ENCODE measurements around the gene SYNE2.
A peak's percentile ranks its signal among the peaks of the same experiment; 100 is the strongest.

SYNE2 gene

DNA sequence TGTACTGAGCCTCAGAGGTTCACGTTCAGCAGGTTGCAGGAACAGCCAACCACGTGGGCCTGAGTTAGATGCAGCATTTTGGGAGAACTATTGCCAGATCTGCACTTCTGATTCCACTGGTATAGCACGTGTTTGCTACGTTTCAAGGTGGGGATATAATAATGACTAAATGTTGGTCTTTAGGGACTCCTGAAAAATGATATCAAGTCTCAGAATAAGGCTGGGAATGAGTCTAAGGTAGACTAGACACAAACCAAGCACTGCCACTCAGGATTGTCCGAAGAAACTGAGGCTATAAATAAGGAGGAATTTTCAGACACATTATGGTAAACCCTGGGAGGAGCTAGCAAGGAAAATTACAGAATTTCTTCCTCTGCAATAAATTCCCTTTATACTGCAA, 343.3 kb downstream of the SYNE2 start:
- peaks cover 20% of the 10 kb centered on the region for H3K4me1 ChIP-seq (ENCODE audit: control insufficient read depth, insufficient read depth, low read length)
- H3K9ac ChIP-seq (ENCODE audit: low read depth, low read length) = no peak overlapping the region

DNA sequence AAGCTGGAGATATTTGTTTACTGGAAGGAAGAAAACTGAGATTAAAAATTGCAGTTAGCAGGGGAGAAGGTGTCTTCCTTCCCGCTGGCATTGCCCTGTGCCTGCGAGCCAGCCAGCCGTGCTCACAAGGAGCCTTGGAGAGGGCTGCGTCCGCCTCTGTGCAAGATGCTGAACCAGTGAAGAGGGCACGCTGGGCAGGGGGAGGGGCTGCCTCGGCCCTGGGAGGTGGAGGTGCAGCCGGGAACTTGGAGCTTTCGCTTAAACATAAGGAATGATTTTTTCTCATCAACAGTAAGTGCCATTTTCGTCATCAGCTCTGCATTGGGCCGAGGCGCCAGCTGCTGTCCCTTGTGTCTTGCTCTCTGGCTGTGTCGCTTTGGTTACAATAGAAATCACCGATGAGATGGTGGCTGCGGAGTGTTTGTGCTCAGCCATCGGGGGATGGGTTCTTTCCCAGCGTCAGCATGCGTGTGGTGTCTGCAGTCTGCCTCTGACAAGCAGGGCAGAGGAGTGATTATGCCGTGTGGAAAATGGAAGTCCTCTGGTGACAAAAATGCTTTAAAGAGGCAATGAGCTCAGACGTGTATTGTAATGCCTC, 344.1 kb downstream of the SYNE2 start:
- no peaks in the 10 kb centered on the region for H3K27me3 ChIP-seq (ENCODE audit: control insufficient read depth, insufficient read depth, low read length)
- H3K9ac ChIP-seq (ENCODE audit: low read depth, low read length) = no peak overlapping the region
- H3K9me3 ChIP-seq (ENCODE audit: control insufficient read depth, insufficient read depth, low read length) = no peaks in the 10 kb centered on the region
- peak overlapping the region; percentile 53 for H3K4me3 ChIP-seq (ENCODE audit: low read depth, low read length)
- peaks cover 20% of the 10 kb centered on the region for H3K4me1 ChIP-seq (ENCODE audit: control insufficient read depth, insufficient read depth, low read length)
- H3K36me3 ChIP-seq (ENCODE audit: control insufficient read depth, insufficient read depth, low read length) = no peaks in the 10 kb centered on the region

More for the DNA sequence above, 343.3 kb downstream of the SYNE2 start:
- Histone ChIP-seq H3K4me3 (ENCODE audit: low read depth, low read length) (no peak overlapping the region), H3K36me3 (ENCODE audit: control insufficient read depth, insufficient read depth, low read length) (no peaks in the 10 kb centered on the region), H3K9me3 (ENCODE audit: control insufficient read depth, insufficient read depth, low read length) (no peaks in the 10 kb centered on the region), H3K27me3 (ENCODE audit: control insufficient read depth, insufficient read depth, low read length) (no peaks in the 10 kb centered on the region)

DNA sequence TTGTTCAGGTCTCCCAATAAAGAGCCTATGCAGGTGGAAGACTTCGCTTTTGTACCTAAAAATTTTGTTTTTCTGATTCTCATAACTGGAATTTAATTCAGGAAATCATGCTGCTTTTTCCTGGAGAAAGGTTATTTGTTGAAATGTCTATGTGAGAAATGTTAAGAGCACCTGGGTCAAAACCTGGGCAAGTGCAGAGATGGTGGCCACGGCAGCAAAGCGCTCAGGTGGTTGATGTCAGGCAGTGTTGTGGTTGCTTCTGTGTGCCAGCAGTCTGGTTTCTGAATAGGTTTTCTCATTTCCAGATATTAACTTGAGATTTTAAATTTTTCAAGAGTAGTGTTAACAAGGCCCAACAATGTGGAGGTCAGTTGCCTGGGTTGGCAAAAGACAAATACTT, 345.2 kb downstream of the SYNE2 start:
- Histone ChIP-seq H3K4me1 (ENCODE audit: control insufficient read depth, insufficient read depth, low read length) (peaks cover 15% of the 10 kb centered on the region), H3K9me3 (ENCODE audit: control insufficient read depth, insufficient read depth, low read length) (no peaks in the 10 kb centered on the region), H3K9ac (ENCODE audit: low read depth, low read length) (no peak overlapping the region), H3K36me3 (ENCODE audit: control insufficient read depth, insufficient read depth, low read length) (no peaks in the 10 kb centered on the region), H3K4me3 (ENCODE audit: low read depth, low read length) (no peak overlapping the region), H3K27me3 (ENCODE audit: control insufficient read depth, insufficient read depth, low read length) (no peaks in the 10 kb centered on the region)

DNA sequence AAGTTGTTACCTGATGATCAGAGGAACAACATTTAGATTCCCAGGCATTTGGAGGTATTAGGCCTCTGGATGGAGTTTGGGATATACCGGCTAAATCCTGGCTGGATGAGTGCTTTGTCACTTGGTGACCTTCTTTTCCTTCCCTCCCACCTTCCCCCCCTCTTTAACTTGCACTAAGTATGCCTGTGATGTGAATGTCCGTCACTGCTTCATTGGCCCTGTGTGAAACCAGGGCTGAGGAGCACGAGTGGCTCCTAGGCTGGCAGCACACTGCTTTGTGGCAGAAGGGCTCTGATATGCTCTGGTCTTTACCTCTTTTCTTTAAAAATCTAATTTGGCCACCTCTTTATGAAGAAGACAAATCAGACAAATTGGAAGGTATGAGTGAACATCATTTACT, 345.7 kb downstream of the SYNE2 start:
- Histone ChIP-seq H3K27me3 (ENCODE audit: control insufficient read depth, insufficient read depth, low read length) (no peaks in the 10 kb centered on the region), H3K9me3 (ENCODE audit: control insufficient read depth, insufficient read depth, low read length) (no peaks in the 10 kb centered on the region), H3K36me3 (ENCODE audit: control insufficient read depth, insufficient read depth, low read length) (no peaks in the 10 kb centered on the region), H3K4me1 (ENCODE audit: control insufficient read depth, insufficient read depth, low read length) (peaks cover 14% of the 10 kb centered on the region), H3K9ac (ENCODE audit: low read depth, low read length) (no peak overlapping the region), H3K4me3 (ENCODE audit: low read depth, low read length) (no peak overlapping the region)

DNA sequence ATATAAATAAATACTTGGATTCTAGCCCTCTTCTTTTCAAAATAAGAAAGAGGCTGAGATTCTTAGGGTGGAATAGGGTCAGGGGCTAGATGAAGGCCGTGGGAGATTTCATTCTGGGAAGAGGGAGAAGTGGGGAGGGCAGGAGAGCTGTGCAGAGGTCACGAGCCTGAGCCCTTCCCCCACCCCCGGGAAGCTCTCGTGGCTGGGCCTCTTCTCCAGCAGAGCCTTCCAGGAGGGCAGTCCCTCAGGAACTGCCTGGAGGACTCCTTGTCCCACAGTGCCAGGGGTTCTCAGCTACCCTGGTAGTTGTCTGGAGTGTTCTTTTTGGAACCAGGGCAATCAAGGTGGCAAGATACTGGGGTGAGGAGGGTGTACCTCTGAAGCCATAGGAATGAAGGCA, 347.4 kb downstream of the SYNE2 start:
- no peaks in the 10 kb centered on the region for H3K9me3 ChIP-seq (ENCODE audit: control insufficient read depth, insufficient read depth, low read length)
- H3K36me3 ChIP-seq (ENCODE audit: control insufficient read depth, insufficient read depth, low read length) = no peaks in the 10 kb centered on the region
- H3K9ac ChIP-seq (ENCODE audit: low read depth, low read length) = no peak overlapping the region
- no peaks in the 10 kb centered on the region for H3K27me3 ChIP-seq (ENCODE audit: control insufficient read depth, insufficient read depth, low read length)
- H3K4me1 ChIP-seq (ENCODE audit: control insufficient read depth, insufficient read depth, low read length) = peaks cover 12% of the 10 kb centered on the region
- no peak overlapping the region for H3K4me3 ChIP-seq (ENCODE audit: low read depth, low read length)

DNA sequence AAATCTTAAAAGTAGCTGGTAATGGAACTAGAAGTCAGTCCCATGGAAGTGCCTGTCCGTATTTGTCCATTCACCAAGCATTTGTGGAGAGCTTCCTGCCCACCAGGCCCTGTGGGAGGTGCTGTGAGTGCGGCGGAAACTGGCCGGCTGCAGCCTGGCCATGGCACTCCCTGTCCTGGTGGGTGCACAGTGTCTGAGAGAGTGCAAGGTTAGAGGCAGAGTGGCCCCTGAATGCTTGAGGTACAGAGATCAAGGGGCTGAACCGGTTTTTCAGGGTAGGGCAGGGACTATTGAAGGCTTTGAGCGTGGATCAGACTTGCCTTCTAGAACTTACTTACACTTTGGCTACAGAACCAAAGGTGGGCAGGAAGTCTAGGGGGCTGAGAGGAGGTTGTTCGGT, 348.5 kb downstream of the SYNE2 start:
- Histone ChIP-seq H3K4me3 (ENCODE audit: low read depth, low read length) (no peak overlapping the region), H3K36me3 (ENCODE audit: control insufficient read depth, insufficient read depth, low read length) (no peaks in the 10 kb centered on the region), H3K27me3 (ENCODE audit: control insufficient read depth, insufficient read depth, low read length) (no peaks in the 10 kb centered on the region), H3K9me3 (ENCODE audit: control insufficient read depth, insufficient read depth, low read length) (no peaks in the 10 kb centered on the region), H3K9ac (ENCODE audit: low read depth, low read length) (no peak overlapping the region), H3K4me1 (ENCODE audit: control insufficient read depth, insufficient read depth, low read length) (peaks cover 12% of the 10 kb centered on the region)

DNA sequence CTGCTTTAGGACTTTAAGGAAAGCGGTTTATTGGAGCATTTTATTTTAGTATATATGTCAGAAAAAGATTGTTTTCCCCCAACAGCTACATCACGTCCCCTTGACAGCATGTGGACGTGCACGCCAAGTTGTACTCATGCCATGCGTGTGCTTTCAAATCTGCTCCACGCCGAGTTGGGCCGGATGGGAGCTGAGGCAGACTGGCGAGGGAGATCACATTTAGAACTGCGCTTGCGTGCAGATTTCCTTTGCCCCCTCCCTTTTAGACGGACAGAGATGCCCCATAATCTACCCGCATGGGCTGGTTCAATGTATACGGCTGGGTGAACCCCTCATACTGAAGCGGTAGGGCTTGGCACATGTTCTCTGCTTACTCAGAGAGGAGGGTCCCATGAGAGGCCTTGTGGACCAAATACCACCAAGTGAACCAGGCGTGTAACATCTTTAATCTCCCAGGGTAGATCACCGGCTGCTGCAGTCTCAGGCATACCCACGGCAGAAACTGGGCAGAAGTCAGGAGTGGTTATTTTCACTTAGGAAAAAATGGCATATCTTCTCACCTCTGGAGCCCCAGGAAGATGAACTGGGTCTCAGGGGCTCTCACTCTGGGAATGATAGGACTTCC, 349.2 kb downstream of the SYNE2 start:
- H3K4me1 ChIP-seq (ENCODE audit: control insufficient read depth, insufficient read depth, low read length) = peaks cover 5% of the 10 kb centered on the region
- no peak overlapping the region for H3K4me3 ChIP-seq (ENCODE audit: low read depth, low read length)
- no peaks in the 10 kb centered on the region for H3K27me3 ChIP-seq (ENCODE audit: control insufficient read depth, insufficient read depth, low read length)
- no peaks in the 10 kb centered on the region for H3K36me3 ChIP-seq (ENCODE audit: control insufficient read depth, insufficient read depth, low read length)
- H3K9me3 ChIP-seq (ENCODE audit: control insufficient read depth, insufficient read depth, low read length) = no peaks in the 10 kb centered on the region
- H3K9ac ChIP-seq (ENCODE audit: low read depth, low read length) = no peak overlapping the region

DNA sequence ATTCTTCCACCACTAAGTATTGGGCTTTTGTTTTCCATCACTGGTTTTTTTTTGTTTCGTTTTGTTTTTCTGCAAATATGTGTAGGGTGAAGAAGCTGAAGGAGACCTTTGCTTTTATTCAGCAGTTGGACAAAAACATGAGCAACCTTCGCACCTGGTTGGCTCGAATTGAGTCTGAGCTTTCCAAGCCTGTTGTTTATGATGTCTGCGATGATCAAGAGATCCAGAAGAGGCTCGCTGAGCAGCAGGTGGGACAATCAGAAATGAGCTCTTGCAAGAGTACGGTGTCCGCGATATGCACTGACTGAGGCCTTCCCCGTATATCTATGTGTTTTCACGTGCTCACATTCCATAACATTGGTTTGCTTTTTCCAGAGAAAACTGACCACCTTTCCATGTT, 349.9 kb downstream of the SYNE2 start:
- H3K9me3 ChIP-seq (ENCODE audit: control insufficient read depth, insufficient read depth, low read length) = no peaks in the 10 kb centered on the region
- no peaks in the 10 kb centered on the region for H3K36me3 ChIP-seq (ENCODE audit: control insufficient read depth, insufficient read depth, low read length)
- H3K4me3 ChIP-seq (ENCODE audit: low read depth, low read length) = no peak overlapping the region
- no peak overlapping the region for H3K9ac ChIP-seq (ENCODE audit: low read depth, low read length)
- no peaks in the 10 kb centered on the region for H3K27me3 ChIP-seq (ENCODE audit: control insufficient read depth, insufficient read depth, low read length)
- H3K4me1 ChIP-seq (ENCODE audit: control insufficient read depth, insufficient read depth, low read length) = no peaks in the 10 kb centered on the region

- H3K27me3 ChIP-seq (ENCODE audit: control insufficient read depth, insufficient read depth, low read length) = no peaks in the 10 kb centered on the region
- no peaks in the 10 kb centered on the region for H3K9me3 ChIP-seq (ENCODE audit: control insufficient read depth, insufficient read depth, low read length)
- H3K4me3 ChIP-seq (ENCODE audit: low read depth, low read length) = no peak overlapping the region
- no peaks in the 10 kb centered on the region for H3K4me1 ChIP-seq (ENCODE audit: control insufficient read depth, insufficient read depth, low read length)
- peaks cover 2% of the 10 kb centered on the region for H3K36me3 ChIP-seq (ENCODE audit: control insufficient read depth, insufficient read depth, low read length)
- H3K9ac ChIP-seq (ENCODE audit: low read depth, low read length) = no peak overlapping the region
Observed at GRCh38 chr14:64203366-64204006, 350.7 kb downstream of the SYNE2 start.

DNA sequence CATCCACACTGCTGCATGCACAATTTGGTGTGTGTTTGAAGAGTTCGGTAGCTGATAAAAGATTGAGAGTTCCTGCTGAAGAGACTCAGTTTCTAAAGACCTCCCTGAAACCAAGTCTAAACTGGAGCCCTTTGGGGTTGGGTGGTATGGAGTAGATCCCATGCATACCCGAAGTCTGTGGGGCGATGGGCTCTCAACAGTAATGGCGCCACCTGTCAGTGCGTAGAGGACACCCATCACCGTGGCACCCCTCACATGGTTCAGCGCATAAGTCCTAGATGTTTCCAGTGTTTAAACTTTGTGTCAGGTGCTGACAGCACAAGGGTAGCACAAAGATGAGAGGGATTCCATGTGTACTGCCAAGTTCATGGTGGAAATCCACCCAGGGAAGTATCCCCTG, 355.5 kb downstream of the SYNE2 start:
- Histone ChIP-seq H3K27me3 (ENCODE audit: control insufficient read depth, insufficient read depth, low read length) (no peaks in the 10 kb centered on the region), H3K9ac (ENCODE audit: low read depth, low read length) (no peak overlapping the region), H3K4me3 (ENCODE audit: low read depth, low read length) (no peak overlapping the region), H3K4me1 (ENCODE audit: control insufficient read depth, insufficient read depth, low read length) (no peaks in the 10 kb centered on the region), H3K36me3 (ENCODE audit: control insufficient read depth, insufficient read depth, low read length) (peaks cover 16% of the 10 kb centered on the region), H3K9me3 (ENCODE audit: control insufficient read depth, insufficient read depth, low read length) (no peaks in the 10 kb centered on the region)

- H3K36me3 ChIP-seq (ENCODE audit: control insufficient read depth, insufficient read depth, low read length) = peaks cover 17% of the 10 kb centered on the region
- H3K9me3 ChIP-seq (ENCODE audit: control insufficient read depth, insufficient read depth, low read length) = no peaks in the 10 kb centered on the region
- no peak overlapping the region for H3K9ac ChIP-seq (ENCODE audit: low read depth, low read length)
- H3K4me1 ChIP-seq (ENCODE audit: control insufficient read depth, insufficient read depth, low read length) = no peaks in the 10 kb centered on the region
- no peak overlapping the region for H3K4me3 ChIP-seq (ENCODE audit: low read depth, low read length)
- no peaks in the 10 kb centered on the region for H3K27me3 ChIP-seq (ENCODE audit: control insufficient read depth, insufficient read depth, low read length)
Observed at GRCh38 chr14:64208981-64209380, 356.2 kb downstream of the SYNE2 start.

GRCh38 chr14:64209444-64210131, 356.8 kb downstream of the SYNE2 start:
- Histone ChIP-seq H3K36me3 (ENCODE audit: control insufficient read depth, insufficient read depth, low read length) (peaks cover 23% of the 10 kb centered on the region), H3K9ac (ENCODE audit: low read depth, low read length) (no peak overlapping the region), H3K4me1 (ENCODE audit: control insufficient read depth, insufficient read depth, low read length) (no peaks in the 10 kb centered on the region), H3K4me3 (ENCODE audit: low read depth, low read length) (no peak overlapping the region), H3K27me3 (ENCODE audit: control insufficient read depth, insufficient read depth, low read length) (no peaks in the 10 kb centered on the region), H3K9me3 (ENCODE audit: control insufficient read depth, insufficient read depth, low read length) (no peaks in the 10 kb centered on the region)
